Hippocampal formation (tissue), 2 donors: Measurements from ENCODE around the gene GLIPR1L2.
"Not testable (repeated sequence)": the region's sequence is repeated elsewhere in the genome, so short reads cannot be mapped to it uniquely, and the experiment has no call there.

Experiments
- DNase-seq, 2 donors: peaks; one replicate each; lab custom pipeline; 2025; lab: John Stamatoyannopoulos, UW

The GLIPR1L2 gene

GRCh38 chr12:75390899-75391538 lies at the start of gene GLIPR1L2:
Gene GLIPR1L2, plus strand, starts transcription at chr12:75391089. Its CDS starts 28 bp downstream, at chr12:75391117.
- peak; percentile 96 for DNase-seq

GRCh38 chr12:75341873-75342272 lies 49.0 kb upstream of the GLIPR1L2 start:
- DNase-seq = no peak

- no peak for DNase-seq
Observed at GRCh38 chr12:75345531-75345930, 45.4 kb upstream of the GLIPR1L2 start.

- not testable (repeated sequence) for DNase-seq
Observed at GRCh38 chr12:75346215-75346614, 44.7 kb upstream of the GLIPR1L2 start.

- DNase-seq = no peak
Observed at GRCh38 chr12:75349946-75350345, 40.9 kb upstream of the GLIPR1L2 start.

GRCh38 chr12:75350413-75350812 lies 40.5 kb upstream of the GLIPR1L2 start:
- no peak for DNase-seq

- no peak for DNase-seq
Observed at GRCh38 chr12:75354011-75354410, 36.9 kb upstream of the GLIPR1L2 start.

- no peak for DNase-seq
Observed at GRCh38 chr12:75360920-75361319, 30.0 kb upstream of the GLIPR1L2 start.

DNA sequence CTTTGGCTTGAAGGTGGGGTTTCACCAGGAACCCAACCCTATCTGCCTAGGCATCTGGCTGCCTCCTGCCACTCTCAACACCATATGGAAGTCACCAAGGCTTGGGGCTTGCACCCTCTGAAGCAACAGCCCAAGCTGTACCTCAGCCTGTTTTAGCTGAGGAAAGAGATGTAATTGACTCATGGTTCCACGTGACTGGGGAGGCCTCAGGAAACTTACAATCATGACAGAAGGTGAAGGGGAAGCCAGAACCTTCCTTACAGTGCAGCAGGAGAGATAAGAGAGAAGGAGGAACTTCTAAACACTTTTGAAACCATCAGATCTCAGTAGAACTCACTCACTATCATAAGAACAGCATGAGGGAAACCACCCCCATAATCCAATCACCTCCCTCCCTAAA lies 29.5 kb upstream of the GLIPR1L2 start:
- DNase-seq = no peak

GRCh38 chr12:75364919-75365318 lies 26.0 kb upstream of the GLIPR1L2 start:
- DNase-seq = no peak

DNA sequence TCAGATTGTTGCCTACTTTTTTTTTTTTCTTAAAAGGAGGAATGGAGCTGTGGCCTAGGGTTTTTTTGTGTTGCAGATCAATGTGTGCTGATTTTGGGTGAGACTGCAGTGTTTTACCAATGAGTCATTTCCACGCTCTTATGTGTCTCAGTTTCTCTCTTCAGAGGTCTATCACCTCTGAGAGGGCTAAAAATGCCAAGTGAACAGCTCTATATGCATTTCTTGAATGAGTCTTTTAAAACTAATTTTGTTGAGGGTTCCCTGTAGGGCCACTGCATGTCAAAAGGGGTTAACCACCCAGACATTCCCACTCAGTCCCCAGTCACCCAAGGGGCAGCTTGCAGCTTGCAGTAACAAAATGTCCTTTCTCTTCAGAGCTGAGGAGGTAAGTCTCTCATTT lies 24.3 kb upstream of the GLIPR1L2 start:
- no peak for DNase-seq

GRCh38 chr12:75374971-75375370 lies 15.9 kb upstream of the GLIPR1L2 start:
- no peak for DNase-seq

- DNase-seq = no peak
Observed at GRCh38 chr12:75378354-75378753, 12.5 kb upstream of the GLIPR1L2 start.

DNA sequence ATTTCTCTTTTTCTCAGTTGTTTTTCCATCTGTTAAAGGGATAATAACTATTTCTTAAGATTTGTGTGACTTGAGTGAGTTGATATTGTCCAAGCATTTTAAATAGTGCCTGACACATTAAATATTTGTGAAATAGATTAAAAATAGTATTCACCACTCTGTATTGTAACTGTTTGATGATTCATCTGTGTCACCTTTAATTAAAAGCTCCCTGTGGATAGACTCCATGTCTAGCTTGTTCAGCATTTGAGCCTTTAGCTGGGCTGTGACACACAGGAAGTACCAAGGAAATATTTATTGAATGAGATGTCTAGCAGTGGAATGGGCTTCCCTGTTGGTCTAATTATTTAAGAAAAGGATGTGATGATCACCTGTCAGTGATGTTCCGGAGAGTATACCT lies 1.8 kb upstream of the GLIPR1L2 start:
- no peak for DNase-seq

- DNase-seq = no peak
Observed at GRCh38 chr12:75389706-75390105, 1.2 kb upstream of the GLIPR1L2 start.

DNA sequence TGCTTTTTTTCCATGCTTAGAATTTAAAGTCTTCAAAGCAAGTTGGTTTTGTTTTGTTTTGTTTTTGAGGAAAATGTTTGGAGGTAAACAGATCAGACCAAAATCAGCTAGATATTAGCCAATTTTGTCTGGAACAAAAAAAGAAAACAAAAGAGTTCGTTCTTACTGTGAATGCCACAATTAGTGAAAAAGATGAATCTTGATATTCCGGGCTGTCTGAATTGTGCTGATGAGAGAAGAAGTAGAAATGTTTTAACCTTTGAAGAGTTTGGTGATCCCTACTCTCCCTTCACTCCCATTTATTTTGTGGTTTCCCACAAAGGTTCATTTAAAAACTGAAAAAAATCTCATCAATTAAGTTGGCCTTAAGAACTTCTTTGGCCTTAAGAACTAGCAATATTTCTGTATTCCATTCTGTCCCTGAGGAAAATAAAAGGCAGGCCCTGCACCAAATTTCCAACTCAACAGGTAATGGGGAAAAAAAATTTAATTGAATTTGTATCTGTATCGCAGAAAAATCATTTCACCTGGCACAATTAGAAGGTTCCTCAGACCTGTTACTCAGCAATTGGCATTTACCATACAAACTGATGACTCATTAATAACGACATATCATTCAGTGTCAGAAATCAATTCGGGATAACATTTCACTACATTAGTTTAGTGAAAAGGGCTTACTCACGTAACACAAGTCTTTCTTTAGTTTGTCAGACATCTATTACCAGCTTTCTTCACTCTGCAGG lies 562 bp upstream of the GLIPR1L2 start:
- peak in 1 of 2 donors; percentile 75 for DNase-seq

- no peak for DNase-seq
Observed at GRCh38 chr12:75404231-75404630, 13.3 kb downstream of the GLIPR1L2 start.

DNA sequence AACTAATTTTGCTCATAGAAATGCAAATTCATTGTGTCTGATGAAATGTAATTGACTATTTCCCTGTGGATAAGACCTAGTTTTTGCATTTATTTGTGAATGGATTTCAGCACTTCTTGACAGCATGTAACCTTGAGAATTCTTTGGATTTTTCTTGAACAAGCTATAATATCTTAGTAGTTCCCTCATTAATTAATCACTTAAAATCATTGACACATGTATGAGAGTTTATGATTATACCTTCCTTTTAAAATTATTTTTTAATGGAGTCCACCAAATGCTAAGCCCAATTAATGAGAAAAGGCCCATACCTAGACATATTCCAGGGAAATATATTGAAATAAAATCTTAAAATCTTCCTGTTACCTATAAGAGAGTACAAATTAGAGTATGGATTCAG lies 16.8 kb downstream of the GLIPR1L2 start:
- DNase-seq = no peak

DNA sequence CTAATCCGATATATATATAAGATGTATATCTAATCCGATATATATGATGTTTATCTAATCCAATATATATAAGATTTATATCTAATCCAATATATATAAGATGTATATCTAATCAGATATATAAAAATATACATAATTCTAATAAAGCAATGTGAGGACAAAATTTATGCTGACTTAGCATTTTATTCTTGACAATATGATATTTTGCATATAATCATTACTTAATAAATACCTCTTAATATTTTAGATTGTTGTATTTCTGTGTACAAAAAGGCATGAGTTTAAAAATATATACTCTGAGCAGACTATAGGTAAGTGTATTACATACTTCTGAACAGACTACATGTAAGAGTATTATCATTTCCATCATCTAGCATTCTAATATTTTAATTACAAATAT lies 18.9 kb downstream of the GLIPR1L2 start:
- DNase-seq = no peak

GRCh38 chr12:75414671-75415070 lies 23.8 kb downstream of the GLIPR1L2 start:
- no peak for DNase-seq

GRCh38 chr12:75419841-75420240 lies 29.0 kb downstream of the GLIPR1L2 start:
- no peak for DNase-seq

DNA sequence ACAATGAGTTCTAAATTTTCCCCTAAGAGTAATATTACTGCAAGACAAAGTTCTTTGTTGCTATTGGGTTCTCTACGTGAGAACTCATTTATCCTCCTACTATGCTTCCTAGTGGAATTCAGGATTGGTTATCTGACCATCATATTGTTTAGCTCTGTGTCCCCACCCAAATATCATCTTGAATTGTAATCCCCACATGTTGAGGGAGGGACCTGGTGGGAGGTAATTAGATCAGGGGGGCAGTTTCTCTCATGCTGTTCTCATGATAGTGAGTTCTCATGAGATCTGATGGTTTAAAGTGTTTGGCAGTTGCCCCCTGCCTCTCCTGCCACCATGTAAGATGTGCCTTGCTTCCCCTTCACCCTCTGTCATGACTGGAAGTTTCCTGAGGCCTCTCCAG lies 36.6 kb downstream of the GLIPR1L2 start:
- DNase-seq = no peak

GRCh38 chr12:75428767-75429166 lies 37.9 kb downstream of the GLIPR1L2 start:
- DNase-seq = no peak

DNA sequence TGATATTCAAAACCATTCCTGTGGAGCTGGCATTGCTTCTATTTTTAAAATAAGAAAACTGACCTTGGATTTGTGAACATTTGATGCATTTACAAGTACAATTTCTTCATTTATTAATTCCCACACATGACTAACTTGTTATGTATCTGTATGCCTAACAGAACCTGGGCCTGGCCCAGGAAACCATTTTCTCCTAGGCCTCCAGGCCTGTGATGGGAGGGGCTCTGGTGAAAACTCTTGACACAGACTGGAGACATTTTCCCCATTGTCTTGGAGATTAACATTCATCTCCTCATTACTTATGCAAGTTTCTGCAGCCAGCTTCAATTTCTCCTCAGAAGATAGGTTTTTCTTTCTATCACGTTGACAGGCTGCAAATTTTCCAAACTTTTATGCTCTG lies 42.0 kb downstream of the GLIPR1L2 start:
- no peak for DNase-seq
